Activated CD8-positive, alpha-beta memory T cell treated with anti-CD3 and anti-CD28 coated beads, Interleukin-2, amount 50 U/mL, for 24 hours (primary cell): Measurements from ENCODE around the gene FOXP4.

ENCODE experiments used
- DNase-seq: peaks from one replicate; pipeline ENCODE4 v3.0.0-alpha.2; 2020; ENCODE audit errors: extremely low read depth

FOXP4 gene

GRCh38 chr6:41563060-41563776, 17.0 kb downstream of the FOXP4 start:
- DNase-seq = no peak

- DNase-seq = no peak
Observed at GRCh38 chr6:41564448-41565142, 18.4 kb downstream of the FOXP4 start.

GRCh38 chr6:41565701-41566100, 19.5 kb downstream of the FOXP4 start:
- DNase-seq = no peak

GRCh38 chr6:41566961-41567360, 20.8 kb downstream of the FOXP4 start:
- no peak for DNase-seq

- no peak for DNase-seq
Observed at GRCh38 chr6:41567684-41568083, 21.5 kb downstream of the FOXP4 start.

- no peak for DNase-seq
Observed at GRCh38 chr6:41568202-41568584, 22.0 kb downstream of the FOXP4 start.

GRCh38 chr6:41568585-41569384, 22.6 kb downstream of the FOXP4 start:
- no peak for DNase-seq

GRCh38 chr6:41570259-41570615, 24.1 kb downstream of the FOXP4 start:
- no peak for DNase-seq

- no peak for DNase-seq
Observed at GRCh38 chr6:41571021-41571780, 25.0 kb downstream of the FOXP4 start.

- DNase-seq = no peak
Observed at GRCh38 chr6:41572613-41573012, 26.4 kb downstream of the FOXP4 start.

GRCh38 chr6:41573276-41573675, 27.1 kb downstream of the FOXP4 start:
- no peak for DNase-seq

GRCh38 chr6:41573985-41574384, 27.8 kb downstream of the FOXP4 start:
- no peak for DNase-seq

- DNase-seq = no peak
Observed at GRCh38 chr6:41575598-41575997, 29.4 kb downstream of the FOXP4 start.

- no peak for DNase-seq
Observed at GRCh38 chr6:41576667-41577066, 30.5 kb downstream of the FOXP4 start.

GRCh38 chr6:41577356-41578216, 31.4 kb downstream of the FOXP4 start:
- DNase-seq = no peak

- no peak for DNase-seq
Observed at GRCh38 chr6:41578217-41579087, 32.3 kb downstream of the FOXP4 start.

GRCh38 chr6:41579088-41579610, 33.0 kb downstream of the FOXP4 start:
- DNase-seq = no peak

- no peak for DNase-seq
Observed at GRCh38 chr6:41580690-41581089, 34.5 kb downstream of the FOXP4 start.

GRCh38 chr6:41581381-41581991, 35.3 kb downstream of the FOXP4 start:
- no peak for DNase-seq
